Jurkat, Clone E6-1 (cell line): ENCODE results near the gene PHLDA1. TPM values are rescaled to one million over a fixed set of nuclear protein-coding genes. Genes with fewer than 3 reads are reported as not detected.

ENCODE experiments used
- DNase-seq: peaks from one replicate; pipeline ENCODE4 v3.0.0-alpha.2; 2011; ENCODE audit warnings: low read depth, low spot score
- H3K4me3 ChIP-seq: 2 replicates; pipeline ENCODE4 v1.5.1; 2011; ENCODE audit warnings: mild to moderate bottlenecking, low read length, control low read depth, moderate library complexity
- polyA plus RNA-seq: library from polyadenylated mRNA; unstranded; fragments of >200 nt; gene quantifications from one replicate; pipeline ENCODE4 v1.2.1, GENCODE V29; 2012; ENCODE audit warnings: missing spikeins; ENCODE audit not compliant: insufficient read length, insufficient read depth

Gene PHLDA1
- 0.49 TPM for polyA plus RNA-seq

DNA sequence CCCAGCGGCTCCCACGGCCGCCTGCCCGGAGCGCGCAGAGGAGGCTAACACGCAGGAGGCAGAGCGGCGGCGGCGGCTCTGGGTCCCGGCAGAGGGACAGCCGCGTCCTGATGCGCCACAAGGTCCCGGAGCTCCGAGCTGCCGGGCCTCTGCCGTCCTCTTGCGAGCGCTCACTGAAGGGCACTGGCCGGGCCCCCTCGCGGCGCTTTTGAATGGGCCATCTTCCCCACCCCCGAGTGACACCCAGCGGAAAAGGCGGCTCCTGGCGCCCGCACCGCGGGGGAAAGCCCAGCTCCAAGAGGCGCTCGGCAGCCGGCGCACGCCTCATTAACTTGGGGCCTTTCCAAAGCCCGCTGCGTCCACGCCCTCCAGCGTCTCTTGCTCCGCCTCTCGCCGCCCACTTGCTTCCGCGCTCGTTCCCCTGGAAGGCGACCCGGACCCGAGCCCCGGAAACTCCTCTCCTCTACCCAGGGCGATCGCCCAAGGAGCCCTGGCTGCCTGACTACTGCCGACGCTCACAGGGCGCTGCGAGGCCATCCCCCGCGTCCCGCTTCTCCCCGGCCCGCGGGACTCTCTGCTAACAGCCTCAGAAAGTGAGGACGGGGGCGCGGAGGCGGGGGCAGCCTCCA, at the start of gene PHLDA1:
TSS of gene PHLDA1 (minus strand) at position 363 of the 629 bp plus-strand sequence.
- DNase-seq: peak; percentile 71
- H3K4me3 ChIP-seq: peak within 1 kb of the TSS; percentile 57

DNA sequence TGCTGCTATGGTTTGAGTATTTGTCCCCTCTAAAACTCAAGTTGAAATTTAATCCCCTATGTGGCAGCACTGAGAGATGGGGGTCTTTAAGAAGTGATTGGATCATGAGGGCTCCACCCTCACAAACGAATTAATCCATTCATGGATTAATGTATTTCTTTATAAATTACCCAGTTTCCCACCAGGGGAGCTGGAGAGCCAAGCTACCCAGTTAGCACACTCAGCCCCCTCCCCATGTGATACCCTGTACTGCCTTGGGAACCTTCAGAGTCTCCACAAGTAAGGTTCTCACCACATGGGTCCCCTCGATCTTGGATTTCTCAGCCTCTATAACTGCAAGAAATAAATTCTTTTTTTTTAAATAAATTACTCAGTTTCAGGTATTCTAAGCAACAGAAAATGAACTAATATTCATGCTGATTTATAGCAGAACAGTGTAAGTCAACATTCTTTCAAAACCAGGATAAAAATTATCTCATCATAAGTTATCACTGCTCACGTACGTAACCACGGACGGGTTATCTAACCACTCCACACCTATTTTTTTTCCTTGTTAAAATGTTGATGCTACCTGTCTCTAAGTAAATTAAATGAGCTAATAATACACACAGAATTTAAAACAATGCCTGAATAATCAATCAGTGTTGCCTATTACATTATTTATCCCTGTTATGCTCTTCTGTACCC, 49.3 kb upstream of the PHLDA1 start:
- no peak overlapping the region for H3K4me3 ChIP-seq
- peak; percentile 27 for DNase-seq

DNA sequence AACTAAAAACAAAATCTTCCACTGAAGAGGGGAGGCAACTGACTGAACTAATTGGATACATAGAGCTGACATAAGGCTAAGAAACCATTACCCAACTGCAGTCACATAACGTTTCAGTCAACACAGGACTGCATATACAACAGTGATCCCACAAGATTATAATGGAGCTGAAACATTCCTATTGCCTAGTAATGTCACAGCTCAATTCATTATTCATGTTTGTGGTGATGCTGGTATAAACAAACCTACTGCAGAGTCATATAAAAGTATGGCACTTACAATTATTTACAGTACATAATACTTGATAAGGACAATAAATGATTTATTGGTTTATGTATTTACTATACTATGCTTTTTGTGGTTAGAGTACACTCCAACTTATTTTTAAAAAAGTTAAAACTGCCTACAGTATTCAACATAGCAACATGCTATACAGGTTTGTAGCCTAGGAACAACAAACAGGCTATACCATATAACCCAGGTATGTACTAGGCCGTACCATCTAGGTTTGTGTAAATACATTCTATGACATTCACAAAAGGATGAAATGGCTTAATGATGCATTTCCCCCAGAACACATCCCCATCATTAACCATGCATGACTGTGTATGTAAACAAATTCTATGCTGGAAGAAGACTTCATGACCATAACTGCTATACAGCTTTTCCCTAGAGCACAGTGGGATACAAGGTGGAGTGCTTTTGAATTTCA, 48.6 kb upstream of the PHLDA1 start:
- no peak overlapping the region for H3K4me3 ChIP-seq
- DNase-seq: no peak

DNA sequence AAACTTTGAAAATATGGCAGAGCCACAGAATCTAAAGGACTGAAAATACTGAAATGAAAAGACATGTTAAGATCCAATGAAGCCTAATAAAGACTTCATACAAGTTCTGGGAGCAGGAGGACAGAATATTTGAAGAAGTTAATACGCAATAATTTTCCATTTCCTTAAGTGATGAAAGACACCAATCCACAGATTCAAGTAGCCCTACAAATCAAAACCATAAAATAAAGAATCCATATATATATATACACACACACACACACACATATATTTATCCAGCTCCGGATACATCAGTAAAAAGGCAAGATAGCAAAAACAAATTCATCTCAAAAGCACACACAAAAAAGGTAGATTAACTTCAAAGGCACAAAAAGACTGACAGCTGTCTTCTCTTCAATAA, 47.2 kb upstream of the PHLDA1 start:
- H3K4me3 ChIP-seq: no peak overlapping the region

DNA sequence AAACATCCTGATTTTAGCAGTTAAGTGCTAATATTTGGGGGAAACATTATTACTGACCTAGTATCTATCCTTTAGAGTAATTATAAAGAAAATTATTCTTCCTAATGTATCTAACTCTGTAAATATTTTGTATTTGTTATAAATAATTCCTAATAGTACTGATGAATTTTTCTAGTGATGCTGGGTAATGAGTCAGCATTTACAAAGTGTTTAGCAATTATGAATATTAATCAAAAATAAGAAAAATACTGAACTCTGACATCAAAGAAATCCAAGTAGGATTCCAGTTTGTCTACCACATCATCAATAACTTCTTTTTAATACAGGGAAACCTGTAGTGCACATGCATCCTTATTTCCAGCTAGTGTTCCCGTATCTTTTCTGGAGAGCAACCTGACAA, 43.9 kb upstream of the PHLDA1 start:
- DNase-seq: no peak

More for the DNA sequence above, 47.2 kb upstream of the PHLDA1 start:
- no peak for DNase-seq

DNA sequence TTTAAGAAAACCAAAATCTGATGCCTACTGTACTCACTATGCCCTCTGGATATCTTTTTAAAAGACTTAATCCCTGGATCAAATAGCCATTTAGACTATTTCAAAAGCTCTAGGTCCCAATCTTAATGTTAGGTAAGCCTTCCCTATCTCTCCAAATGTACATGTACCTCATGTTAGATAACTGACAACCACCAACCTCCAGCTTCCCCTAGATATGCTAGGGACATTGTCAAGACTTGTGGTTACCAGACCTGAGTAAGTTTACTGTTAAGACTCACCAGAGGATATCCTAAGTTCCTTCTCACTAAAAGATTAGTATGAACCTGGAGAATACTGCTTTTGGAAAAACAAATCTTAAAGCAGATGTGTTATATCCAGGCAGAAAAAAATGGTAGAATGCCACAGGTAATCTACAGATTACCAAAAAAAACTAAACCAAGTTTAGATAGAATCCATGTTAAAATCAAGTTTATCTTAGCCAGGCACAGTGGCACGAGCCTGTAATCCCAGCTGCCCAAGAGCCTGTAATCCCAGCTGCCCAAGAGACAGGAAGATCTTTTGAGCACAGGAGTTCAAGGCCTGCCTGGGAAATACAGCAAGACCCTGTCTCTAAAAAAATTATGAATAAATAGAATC, 43.2 kb upstream of the PHLDA1 start:
- H3K4me3 ChIP-seq: no peak overlapping the region
- DNase-seq: no peak

More for the DNA sequence above, 43.9 kb upstream of the PHLDA1 start:
- no peak overlapping the region for H3K4me3 ChIP-seq

DNA sequence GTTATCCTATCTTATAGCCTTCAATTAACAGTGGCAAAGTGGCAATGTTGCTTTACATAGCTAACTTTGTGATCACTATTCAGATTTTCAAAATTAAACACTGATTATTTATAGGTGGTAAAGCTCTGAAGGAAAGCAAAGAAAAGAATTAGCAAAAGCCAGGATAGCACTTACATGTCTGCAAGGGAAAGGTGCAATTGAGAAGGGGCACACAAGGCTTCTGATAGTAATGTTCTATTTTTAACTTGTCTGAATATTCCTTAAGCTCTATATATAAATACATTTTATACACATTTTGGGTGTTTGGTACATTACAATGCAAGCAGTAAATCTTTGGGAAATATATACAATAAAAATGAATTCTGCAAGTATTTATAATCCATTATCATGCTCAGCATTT, 42.0 kb upstream of the PHLDA1 start:
- no peak overlapping the region for H3K4me3 ChIP-seq
- DNase-seq: no peak

DNA sequence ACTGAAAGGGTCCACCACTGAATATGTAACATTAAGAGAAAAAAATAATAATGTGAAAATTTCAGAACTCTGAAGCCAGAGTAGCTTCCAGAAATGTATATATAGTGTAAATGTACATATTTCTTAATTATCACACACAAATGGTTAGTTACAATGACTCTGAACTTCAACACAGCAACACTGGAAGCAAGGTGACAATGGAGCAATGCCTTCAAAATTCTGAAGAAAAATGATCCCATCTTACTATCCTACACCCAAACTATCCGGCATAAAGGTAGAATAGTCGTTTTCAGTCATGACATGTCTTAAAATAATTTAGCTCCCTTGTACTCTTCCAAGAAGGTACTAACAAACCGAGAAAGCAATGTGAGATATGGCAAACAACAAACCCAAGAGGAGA, 41.0 kb upstream of the PHLDA1 start:
- H3K4me3 ChIP-seq: no peak overlapping the region
- no peak for DNase-seq

DNA sequence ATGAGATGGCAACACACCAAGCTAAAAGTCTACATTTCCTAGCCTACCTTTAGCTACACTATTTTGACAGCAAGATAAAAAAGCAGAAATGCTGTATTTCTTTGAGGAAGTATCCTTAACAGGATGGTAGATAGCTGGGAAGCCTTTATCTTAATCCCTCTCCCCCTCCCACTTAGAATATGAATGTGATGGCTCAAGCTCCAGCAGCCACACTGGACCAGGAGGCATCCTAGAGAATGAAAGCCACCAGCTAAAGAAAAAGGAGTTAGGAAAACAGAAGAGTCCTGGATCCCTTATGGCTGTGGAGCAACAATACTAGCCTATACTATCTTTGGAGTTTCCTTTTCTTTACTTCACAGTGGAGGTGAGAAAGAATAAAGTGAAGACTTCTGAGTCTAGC, 37.8 kb upstream of the PHLDA1 start:
- H3K4me3 ChIP-seq: no peak overlapping the region
- DNase-seq: no peak

DNA sequence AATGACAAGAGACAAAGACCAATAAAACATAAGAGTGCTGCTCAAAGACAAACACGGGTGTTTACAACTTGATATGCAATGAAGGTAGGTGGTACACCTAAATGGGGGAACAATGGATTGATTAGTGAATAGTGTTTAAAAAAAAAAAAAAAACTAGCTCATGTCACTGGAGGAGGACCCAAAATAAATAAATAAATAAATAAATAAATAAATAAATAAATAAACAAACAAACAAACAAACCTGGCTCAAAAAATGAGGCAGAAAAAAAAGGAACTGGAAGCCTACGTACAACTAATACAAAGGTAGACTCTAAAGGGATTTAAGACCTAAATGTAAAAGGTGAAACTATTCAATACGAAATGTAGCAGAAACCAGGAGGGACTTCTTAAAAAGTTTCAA, 34.3 kb upstream of the PHLDA1 start:
- no peak overlapping the region for H3K4me3 ChIP-seq
- DNase-seq: no peak

DNA sequence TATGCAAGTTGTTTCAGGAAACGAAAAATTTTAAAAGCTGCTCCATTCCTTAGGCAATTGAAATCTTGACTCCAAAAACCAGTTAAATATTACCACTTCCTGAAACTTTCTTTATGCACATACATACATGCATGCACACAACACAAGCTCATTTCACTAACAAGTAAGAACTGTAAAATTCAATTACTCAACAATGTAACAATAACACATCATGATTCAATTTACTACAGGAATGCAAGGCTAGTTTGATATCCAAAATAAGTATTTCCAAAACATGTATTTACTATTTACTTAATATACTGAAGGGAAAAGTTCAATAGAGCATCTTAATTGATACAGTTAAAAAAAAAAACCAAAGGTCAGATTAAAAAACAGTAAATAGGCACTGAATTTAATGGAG, 33.3 kb upstream of the PHLDA1 start:
- DNase-seq: no peak
- no peak overlapping the region for H3K4me3 ChIP-seq

DNA sequence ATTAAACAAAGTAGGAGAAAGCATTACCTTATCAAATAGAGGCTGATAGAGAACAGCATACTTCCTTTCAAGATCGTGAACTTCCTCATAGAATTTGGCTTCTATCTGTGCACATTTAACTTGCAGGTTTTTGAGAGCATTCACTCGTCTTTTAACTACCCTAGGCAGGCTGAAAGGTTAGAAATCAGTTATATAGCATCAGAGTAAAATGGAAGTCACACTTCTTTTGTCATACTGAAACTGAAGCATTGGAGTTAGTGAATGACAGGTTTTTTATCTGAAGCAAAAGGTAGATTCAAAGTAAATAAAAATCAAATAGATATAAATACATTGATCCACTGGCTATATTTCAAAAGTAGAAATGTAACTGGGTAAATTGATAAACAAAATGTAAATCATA, 28.5 kb upstream of the PHLDA1 start:
- H3K4me3 ChIP-seq: no peak overlapping the region
- no peak for DNase-seq

DNA sequence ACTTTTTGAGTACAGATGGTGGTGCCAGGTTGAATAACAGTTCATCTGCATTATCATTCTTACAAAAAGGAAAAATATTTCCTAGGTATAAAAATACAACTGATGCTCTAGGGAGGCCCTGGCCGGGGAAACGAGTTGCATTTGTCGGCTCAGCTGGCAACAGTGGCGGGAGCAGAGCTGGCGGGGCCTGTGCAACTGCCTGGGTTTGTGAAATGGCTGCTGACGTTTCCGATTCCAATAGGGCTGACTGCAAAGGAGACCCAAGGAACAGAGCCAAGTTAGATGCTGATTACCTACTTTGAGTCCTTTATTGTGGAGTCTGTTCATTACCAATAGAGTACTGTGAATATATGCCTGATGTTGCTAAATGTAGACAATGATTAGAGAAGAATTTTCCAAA, 25.8 kb upstream of the PHLDA1 start:
- no peak for DNase-seq
- no peak overlapping the region for H3K4me3 ChIP-seq

DNA sequence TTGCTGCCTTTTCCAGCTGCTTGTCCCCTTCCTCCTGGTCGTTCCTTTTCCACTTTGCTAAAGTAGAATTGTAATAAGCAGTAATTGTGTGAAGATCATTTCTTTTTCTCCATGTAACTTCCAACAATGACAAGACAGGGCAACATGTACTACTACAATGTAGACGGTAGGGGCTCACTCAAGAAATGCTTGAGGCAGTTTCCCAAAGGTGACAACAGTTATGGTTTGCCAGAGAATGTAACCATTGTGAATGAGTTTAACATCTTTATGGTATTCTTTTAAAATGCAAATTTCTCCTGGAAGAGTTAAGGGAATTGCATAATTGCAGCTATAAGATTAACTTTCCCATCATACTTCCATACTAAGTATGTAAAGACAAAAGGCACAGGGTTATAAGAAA, 23.8 kb upstream of the PHLDA1 start:
- no peak overlapping the region for H3K4me3 ChIP-seq
- no peak for DNase-seq

DNA sequence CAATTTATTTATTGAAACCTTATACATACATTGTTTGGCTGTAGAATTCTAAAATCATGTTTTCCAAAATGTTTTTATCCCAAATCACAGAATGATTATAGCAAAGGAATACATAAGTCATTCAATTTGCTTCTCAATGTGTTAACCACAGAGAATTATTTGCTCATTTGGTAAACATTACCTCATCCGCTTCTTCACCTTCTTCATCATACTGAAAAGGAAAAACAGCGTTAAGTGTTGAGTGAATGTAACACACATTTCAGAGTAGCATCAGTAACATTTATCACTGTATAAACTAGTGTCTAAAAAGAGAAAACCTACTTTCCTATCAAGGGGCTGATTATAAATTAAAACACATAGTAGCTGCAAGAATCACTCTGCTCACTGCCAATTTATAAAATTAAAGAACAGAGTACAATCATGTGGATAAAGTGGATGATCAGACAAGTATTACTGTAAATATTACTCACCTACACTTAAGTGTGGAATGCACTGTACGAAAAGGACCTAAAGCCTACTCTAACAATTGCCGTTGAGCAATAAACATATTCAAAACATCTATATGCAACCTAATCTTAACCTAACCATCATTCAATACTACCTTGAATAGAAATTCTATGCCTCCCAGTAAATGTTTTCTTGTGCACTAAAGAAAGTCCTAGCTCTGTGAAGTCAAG, 18.1 kb upstream of the PHLDA1 start:
- no peak overlapping the region for H3K4me3 ChIP-seq
- no peak for DNase-seq

DNA sequence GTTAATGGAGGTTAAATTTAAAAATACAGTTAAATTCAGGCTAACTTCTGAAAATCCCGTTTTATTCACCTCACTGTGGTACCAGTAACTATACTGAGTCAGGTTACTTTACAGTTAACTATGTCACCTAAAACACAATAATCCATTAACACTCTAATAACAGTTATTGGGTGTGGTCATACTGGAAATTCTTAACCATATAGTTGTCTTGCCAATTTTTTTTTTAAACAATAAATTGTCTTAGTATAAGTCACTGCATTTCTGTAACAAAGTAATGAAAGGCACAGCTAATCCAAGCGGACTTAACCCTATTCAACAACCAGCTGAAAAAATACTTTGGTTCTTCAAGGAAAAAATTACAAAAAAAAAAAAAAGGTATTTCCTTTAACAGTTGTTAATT, 16.2 kb upstream of the PHLDA1 start:
- H3K4me3 ChIP-seq: no peak overlapping the region
- no peak for DNase-seq

DNA sequence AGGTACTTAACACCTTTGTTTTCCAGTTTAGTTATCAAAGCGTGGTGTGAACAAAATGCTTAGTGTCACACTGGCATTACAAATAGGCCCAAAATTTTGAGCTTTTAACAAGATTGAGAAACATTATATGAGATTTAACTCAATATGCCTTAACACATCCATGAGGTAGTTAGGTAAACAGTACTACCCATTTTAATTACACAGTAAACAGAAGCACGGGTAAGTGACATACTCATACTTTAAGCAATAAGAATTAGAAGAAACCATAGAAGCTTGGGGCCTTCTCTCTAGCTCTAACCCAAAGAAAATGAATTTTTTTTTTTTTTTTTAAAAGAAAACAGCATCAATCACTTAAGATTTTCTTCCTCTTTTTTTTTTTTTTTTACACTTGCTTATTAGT, 15.5 kb upstream of the PHLDA1 start:
- no peak overlapping the region for H3K4me3 ChIP-seq
- DNase-seq: no peak

DNA sequence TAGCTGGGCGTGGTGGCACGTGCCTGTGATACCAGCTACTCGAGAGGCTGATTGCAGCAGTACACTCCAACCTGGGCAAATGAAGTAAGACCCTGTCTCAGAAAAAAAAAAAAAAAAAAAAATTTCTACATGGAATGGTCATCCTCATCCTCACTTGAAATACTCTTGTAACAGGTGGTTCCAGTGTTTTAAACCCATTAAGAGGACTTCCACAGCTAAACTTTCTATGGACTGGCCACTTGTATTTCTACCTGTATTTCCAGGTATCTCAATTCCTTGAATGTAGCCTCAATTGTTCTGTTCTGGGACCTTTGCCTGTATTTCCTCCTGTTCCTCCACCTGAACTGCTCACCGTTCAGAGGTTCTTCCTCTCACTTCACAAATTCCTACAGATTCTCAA, 11.8 kb upstream of the PHLDA1 start:
- H3K4me3 ChIP-seq: no peak overlapping the region
- no peak for DNase-seq

DNA sequence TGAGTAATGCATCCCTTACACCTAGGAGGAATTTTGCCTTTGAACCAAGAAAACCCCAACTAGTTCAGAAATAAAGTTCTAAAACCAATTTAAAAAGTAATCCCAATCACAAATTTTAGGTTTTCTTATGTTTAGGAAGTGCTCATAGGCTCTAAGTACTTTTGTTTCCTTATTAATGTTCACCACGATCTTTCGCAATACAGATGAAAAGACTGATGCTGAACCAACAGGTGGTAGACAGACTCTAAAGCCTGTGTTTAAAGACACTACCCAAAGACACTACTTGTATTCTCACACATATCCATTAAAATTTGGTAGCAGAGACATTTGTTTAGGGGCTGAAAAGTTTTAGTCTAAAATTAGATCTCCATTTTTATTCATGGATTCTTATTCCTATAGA, 10.6 kb upstream of the PHLDA1 start:
- no peak overlapping the region for H3K4me3 ChIP-seq
- no peak for DNase-seq
